H9 (cell line): ENCODE measurements around the gene WEE1. TPM values are rescaled to one million over a fixed set of nuclear protein-coding genes. Genes with fewer than 3 reads are reported as not detected.

ENCODE experiments used
- DNase-seq: peaks from one replicate; pipeline ENCODE4 v3.0.0-alpha.2; 2017
- H2AFZ ChIP-seq: one replicate; pipeline ENCODE4 v1.6.1; 2013; ENCODE audit warnings: mild to moderate bottlenecking, low read length, control low read depth, moderate library complexity
- H2AK5ac ChIP-seq: 2 replicates; pipeline ENCODE4 v1.6.1; 2013; ENCODE audit warnings: low read length, control low read depth, mixed read lengths; ENCODE audit not compliant: insufficient read length
- H2BK120ac ChIP-seq: one replicate; pipeline ENCODE4 v1.6.1; 2013; ENCODE audit warnings: low read depth, mild to moderate bottlenecking, low read length, control low read depth, inconsistent platforms; ENCODE audit not compliant: poor library complexity, severe bottlenecking
- H2BK12ac ChIP-seq: 2 replicates; pipeline ENCODE4 v1.6.1; 2013; ENCODE audit warnings: low read length, control low read depth, mixed read lengths, low read depth; ENCODE audit not compliant: insufficient read length
- H2BK15ac ChIP-seq: 2 replicates; pipeline ENCODE4 v1.6.1; 2013; ENCODE audit warnings: low read depth, low read length, control low read depth
- H2BK20ac ChIP-seq: one replicate; pipeline ENCODE4 v1.6.1; 2013; ENCODE audit warnings: low read depth, mild to moderate bottlenecking, low read length, control low read depth, inconsistent platforms; ENCODE audit not compliant: poor library complexity, severe bottlenecking
- H2BK5ac ChIP-seq: 2 replicates; pipeline ENCODE4 v1.6.1; 2013; ENCODE audit warnings: low read length, control low read depth, mixed read lengths; ENCODE audit not compliant: insufficient read length
- H3K14ac ChIP-seq: 2 replicates; pipeline ENCODE4 v1.6.1; 2013; ENCODE audit warnings: low read length, control low read depth; ENCODE audit not compliant: insufficient read depth
- H3K18ac ChIP-seq: 2 replicates; pipeline ENCODE4 v1.6.1; 2013; ENCODE audit warnings: low read depth, mild to moderate bottlenecking, mixed read lengths, low read length, control low read depth; ENCODE audit not compliant: insufficient read length
- H3K23ac ChIP-seq: 2 replicates; pipeline ENCODE4 v1.6.1; 2013; ENCODE audit warnings: low read length, control low read depth, mixed read lengths, low read depth; ENCODE audit not compliant: insufficient read length
- H3K23me2 ChIP-seq: 2 replicates; pipeline ENCODE4 v1.6.1; 2013; ENCODE audit warnings: low read depth, mild to moderate bottlenecking, mixed read lengths, low read length, control low read depth; ENCODE audit not compliant: insufficient read length, poor library complexity, severe bottlenecking
- H3K27ac ChIP-seq: 2 replicates; pipeline ENCODE4 v1.5.1; 2013; ENCODE audit warnings: low read length, control low read depth, mixed read lengths, low read depth; ENCODE audit not compliant: insufficient read length
- H3K27me3 ChIP-seq: 2 replicates; pipeline ENCODE4 v1.6.1; 2013; ENCODE audit warnings: low read length, control low read depth, inconsistent platforms; ENCODE audit not compliant: insufficient read depth
- H3K4ac ChIP-seq: 2 replicates; pipeline ENCODE4 v1.6.1; 2013; ENCODE audit warnings: low read depth, mild to moderate bottlenecking, control low read depth, inconsistent platforms, low read length, moderate library complexity
- H3K4me1 ChIP-seq: 2 replicates; pipeline ENCODE4 v1.6.1; 2013; ENCODE audit warnings: low read length, control low read depth, inconsistent platforms; ENCODE audit not compliant: insufficient read depth
- H3K4me2 ChIP-seq: 2 replicates; pipeline ENCODE4 v1.6.1; 2013; ENCODE audit warnings: low read length, control low read depth, mixed read lengths; ENCODE audit not compliant: insufficient read length, insufficient read depth
- H3K56ac ChIP-seq: 2 replicates; pipeline ENCODE4 v1.6.1; 2013; ENCODE audit warnings: low read depth, mild to moderate bottlenecking, mixed read lengths, low read length, control low read depth; ENCODE audit not compliant: insufficient read length
- H3K79me1 ChIP-seq: 2 replicates; pipeline ENCODE4 v1.6.1; 2013; ENCODE audit warnings: low read depth, mild to moderate bottlenecking, moderate library complexity, low read length, control low read depth, inconsistent platforms; ENCODE audit not compliant: insufficient read depth, poor library complexity, severe bottlenecking
- H3K79me2 ChIP-seq: 2 replicates; pipeline ENCODE4 v1.6.1; 2013; ENCODE audit warnings: low read length, control low read depth, inconsistent platforms; ENCODE audit not compliant: insufficient read depth
- H3K9ac ChIP-seq: 2 replicates; pipeline ENCODE4 v1.6.1; 2013; ENCODE audit warnings: low read length, control low read depth, mixed read lengths; ENCODE audit not compliant: insufficient read length; ENCODE audit errors: extremely low read depth
- H3K9me3 ChIP-seq: one replicate; pipeline ENCODE4 v1.6.1; 2013; ENCODE audit warnings: low read depth, low read length, inconsistent platforms; ENCODE audit not compliant: control insufficient read depth
- H3T11ph ChIP-seq: one replicate; pipeline ENCODE4 v1.6.1; 2013; ENCODE audit warnings: mild to moderate bottlenecking, low read length, control low read depth, inconsistent platforms
- H4K20me1 ChIP-seq: one replicate; pipeline ENCODE4 v1.6.1; 2013; ENCODE audit not compliant: control insufficient read depth, insufficient read length, insufficient read depth
- H4K5ac ChIP-seq: 2 replicates; pipeline ENCODE4 v1.6.1; 2013; ENCODE audit warnings: low read depth, mild to moderate bottlenecking, mixed read lengths, low read length, control low read depth; ENCODE audit not compliant: insufficient read length
- H4K8ac ChIP-seq: replicated peaks from 2 replicates; pipeline ENCODE4 v1.6.1; 2013; ENCODE audit warnings: low read length, control low read depth, mixed read lengths, low read depth; ENCODE audit not compliant: insufficient read length
- H4K91ac ChIP-seq: 2 replicates; pipeline ENCODE4 v1.6.1; 2013; ENCODE audit warnings: low read depth, mild to moderate bottlenecking, moderate library complexity, mixed read lengths, low read length, control low read depth; ENCODE audit not compliant: insufficient read length
- H3K27ac Mint-ChIP-seq, 3 experiments: 2 replicates in 2 of 3; 3 replicates in 1 of 3; pipeline ENCODE4 v1.8.0; 2020 to 2021; ENCODE audit warnings: mixed read lengths in 3 of 3, mild to moderate bottlenecking in 1 of 3, moderate library complexity in 1 of 3
- H3K27me3 Mint-ChIP-seq: 2 replicates; pipeline ENCODE4 v1.8.0; 2021; ENCODE audit warnings: low read depth, mild to moderate bottlenecking, moderate library complexity, mixed read lengths
- H3K36me3 Mint-ChIP-seq, 3 experiments: 2 replicates in 2 of 3; 3 replicates in 1 of 3; pipeline ENCODE4 v1.8.0; 2020 to 2021; ENCODE audit warnings: low read depth in 3 of 3, mixed read lengths in 3 of 3; ENCODE audit not compliant: insufficient read depth in 1 of 3
- H3K4me1 Mint-ChIP-seq, 2 experiments: 2 replicates each; pipeline ENCODE4 v1.8.0; 2020; ENCODE audit warnings: mixed read lengths in 2 of 2
- H3K4me3 Mint-ChIP-seq, 2 experiments: 2 replicates in 1 of 2; 3 replicates in 1 of 2; pipeline ENCODE4 v1.8.0; 2020 to 2021; ENCODE audit warnings: mild to moderate bottlenecking in 2 of 2, mixed read lengths in 2 of 2, moderate library complexity in 1 of 2
- H3K9me3 Mint-ChIP-seq, 2 experiments: 2 replicates in 1 of 2; 3 replicates in 1 of 2; pipeline ENCODE4 v1.8.0; 2020; ENCODE audit warnings: mild to moderate bottlenecking in 2 of 2, mixed read lengths in 2 of 2, moderate library complexity in 1 of 2
- WGBS: extraction: QIAGEN DNeasy Blood & Tissue Kit; methylation state at CpG from one replicate; pipeline ENCODE4 v1.1.7; 2013; ENCODE audit warnings: missing lambda C conversion rate, low lambda C conversion rate, mixed read lengths; ENCODE audit not compliant: insufficient read length; ENCODE audit errors: extremely low coverage; 5-methylcytosine and 5-hydroxymethylcytosine counted together
- total RNA-seq: library from RNA; stranded (reverse); gene quantifications from 2 replicates; pipeline ENCODE4 v1.2.1, GENCODE V29; 2021
- TF ChIP-seq, protein P1 (sequence below): fragments of 200-600 bp; sonication (generic); conservative IDR thresholded peaks from 3 replicates; pipeline ENCODE4 v1.8.0; 2021; ENCODE audit warnings: antibody characterized with exemption, mild to moderate bottlenecking

The WEE1 gene
- total RNA-seq, 1 experiment from 2014 or later: 142 TPM

- Mint-ChIP-seq H3K9me3 (peaks cover 0 to 8% of the 10 kb centered on the region in 2 experiments; a peak in 1 of 5 replicates), H3K27ac (peak overlapping the region; percentile 87 to 98 (median 94)), H3K4me3 (peak overlapping the region; percentile 95 to 98), H3K36me3 (peaks cover 49 to 59% (median 58%) of the 10 kb centered on the region in 3 experiments), H3K4me1 (peaks cover 28 to 37% of the 10 kb centered on the region in 2 experiments), H3K27me3 (no peaks in the 10 kb centered on the region)
- H4K8ac ChIP-seq: no peak overlapping the region
- no peak overlapping the region for H3T11ph ChIP-seq
- peaks cover 12% of the 10 kb centered on the region for H3K23me2 ChIP-seq
- peaks cover 3% of the 10 kb centered on the region for H3K79me1 ChIP-seq
- no peak overlapping the region for H2BK120ac ChIP-seq
- no peak overlapping the region for H2AFZ ChIP-seq
- H3K27ac ChIP-seq: peak overlapping the region; percentile 53
- H3K4ac ChIP-seq: no peak overlapping the region; the same call in 1 of the 2 replicates
- H4K20me1 ChIP-seq: no peaks in the 10 kb centered on the region
- H3K27me3 ChIP-seq: no peaks in the 10 kb centered on the region
- no CpG with 5 or more reads among the region's 17 CpGs for WGBS
- DNase-seq: peak; percentile 50
- H3K18ac ChIP-seq: peak overlapping the region; percentile 14
- peaks cover 26% of the 10 kb centered on the region for H3K79me2 ChIP-seq
- H3K14ac ChIP-seq: peak overlapping the region; percentile 86; the same call in 1 of the 2 replicates
- H4K5ac ChIP-seq: no peak overlapping the region
- no peak overlapping the region for H2BK20ac ChIP-seq
- H3K9ac ChIP-seq: peak overlapping the region; percentile 92
- no peak overlapping the region for H2BK5ac ChIP-seq
- H2BK15ac ChIP-seq: no peak overlapping the region
- no peaks in the 10 kb centered on the region for H3K4me1 ChIP-seq
- H2AK5ac ChIP-seq: no peak overlapping the region
- no peak overlapping the region for H4K91ac ChIP-seq
- peak overlapping the region; percentile 62 for H3K4me2 ChIP-seq
- TF ChIP-seq, protein P1, sequence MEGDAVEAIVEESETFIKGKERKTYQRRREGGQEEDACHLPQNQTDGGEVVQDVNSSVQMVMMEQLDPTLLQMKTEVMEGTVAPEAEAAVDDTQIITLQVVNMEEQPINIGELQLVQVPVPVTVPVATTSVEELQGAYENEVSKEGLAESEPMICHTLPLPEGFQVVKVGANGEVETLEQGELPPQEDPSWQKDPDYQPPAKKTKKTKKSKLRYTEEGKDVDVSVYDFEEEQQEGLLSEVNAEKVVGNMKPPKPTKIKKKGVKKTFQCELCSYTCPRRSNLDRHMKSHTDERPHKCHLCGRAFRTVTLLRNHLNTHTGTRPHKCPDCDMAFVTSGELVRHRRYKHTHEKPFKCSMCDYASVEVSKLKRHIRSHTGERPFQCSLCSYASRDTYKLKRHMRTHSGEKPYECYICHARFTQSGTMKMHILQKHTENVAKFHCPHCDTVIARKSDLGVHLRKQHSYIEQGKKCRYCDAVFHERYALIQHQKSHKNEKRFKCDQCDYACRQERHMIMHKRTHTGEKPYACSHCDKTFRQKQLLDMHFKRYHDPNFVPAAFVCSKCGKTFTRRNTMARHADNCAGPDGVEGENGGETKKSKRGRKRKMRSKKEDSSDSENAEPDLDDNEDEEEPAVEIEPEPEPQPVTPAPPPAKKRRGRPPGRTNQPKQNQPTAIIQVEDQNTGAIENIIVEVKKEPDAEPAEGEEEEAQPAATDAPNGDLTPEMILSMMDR: no peak
- H3K56ac ChIP-seq: no peak overlapping the region
- H3K23ac ChIP-seq: no peak overlapping the region
- H3K9me3 ChIP-seq: no peaks in the 10 kb centered on the region
- no peak overlapping the region for H2BK12ac ChIP-seq
These were observed 2.1 kb downstream of the WEE1 start for GRCh38 chr11:9575260-9576240.
